ENCODE measurements around the gene DAG1.

- TF ChIP-seq EZH2 (IDR thresholded peaks at IDR 0.05; ENCODE audit: borderline replicate concordance, low read length) (no peak), CTCF (IDR thresholded peaks at IDR 0.05; ENCODE audit: low read length) (no peak)
These were observed 781 bp upstream of the DAG1 start for GRCh38 chr3:49469037-49469935.

Measured in OCI-LY1 (cell line).